K562 (cell line): ENCODE results near the gene CDH8. TPM values are rescaled to one million over a fixed set of nuclear protein-coding genes. Genes with fewer than 3 reads are reported as not detected.

Source experiments
- ARNT ChIP-seq, 2 experiments: fragments of 450-650 bp; IDR thresholded peaks; 2 replicates each; pipeline ENCODE4 v1.6.1; 2016; ENCODE audit warnings: mild to moderate bottlenecking in 1 of 2
- EP400 ChIP-seq: fragments of 450-650 bp; IDR thresholded peaks from 2 replicates; pipeline ENCODE4 v1.6.1; 2017; ENCODE audit warnings: antibody characterized with exemption, mild to moderate bottlenecking, moderate library complexity
- SAFB2 ChIP-seq: fragments of 200-400 bp; formaldehyde crosslinking; IDR thresholded peaks from 2 replicates; pipeline ENCODE4 v1.6.1; 2018; ENCODE audit warnings: borderline replicate concordance, low read length, low read depth, moderate library complexity; ENCODE audit not compliant: severe bottlenecking
- SPI1 ChIP-seq: IDR thresholded peaks from 2 replicates; pipeline ENCODE4 v1.6.1; 2011; ENCODE audit warnings: low read depth, low read length, control low read depth, borderline replicate concordance
- XRCC3 ChIP-seq: fragments of 450-650 bp; IDR thresholded peaks from 2 replicates; pipeline ENCODE4 v1.6.1; 2017; ENCODE audit warnings: mild to moderate bottlenecking, moderate library complexity
- ZBED1 ChIP-seq: IDR thresholded peaks from 2 replicates; pipeline ENCODE4 v1.6.1; 2014
- polyA plus RNA-seq, 8 experiments: library from polyadenylated mRNA; depleted of rRNA in 4 of 8; stranded (reverse) in 5 of 8; unstranded in 3 of 8; fragments of >200 nt; fragmentation: Nextera tagmentation in 2 of 8; fragmentation: Illumina TruSeq in 1 of 8; extraction: Ambion mirVana in 2 of 8; extraction: Trizol in 1 of 8; gene quantifications; 2 replicates each; pipeline versions ENCODE4 v1.2.1 to v1.2.3, GENCODE V29; 2011 to 2014; ENCODE audit warnings: inconsistent platforms in 1 of 8, missing spikeins in 1 of 8
- total RNA-seq, 7 experiments: library from RNA; depleted of rRNA in 6 of 7; stranded (reverse); fragments of >200 nt in 6 of 7; fragmentation: Illumina TruSeq in 2 of 7; extraction: Trizol in 2 of 7; gene quantifications; 2 replicates each; pipeline versions ENCODE4 v1.2.1 to v1.2.3, GENCODE V29; 2011 to 2021; ENCODE audit warnings: low replicate concordance in 1 of 7
- TF ChIP-seq, protein P1 (sequence below), 2 experiments: fragments of 450-650 bp; formaldehyde crosslinking in 1 of 2; IDR thresholded peaks; 2 replicates each; pipeline versions ENCODE4 v1.4.0 to v1.6.1; 2014 to 2020; ENCODE audit warnings: mild to moderate bottlenecking in 2 of 2, borderline replicate concordance in 1 of 2, low read depth in 1 of 2
- TF ChIP-seq, protein P2 (sequence below): fragments of 250-450 bp; sonication (Bioruptor Pico); IDR thresholded peaks from 2 replicates; pipeline ENCODE4 v1.4.0; 2020; ENCODE audit warnings: mild to moderate bottlenecking, moderate library complexity, borderline replicate concordance
- TF ChIP-seq, protein P3 (sequence below): sonication (generic); formaldehyde crosslinking; IDR thresholded peaks from 2 replicates; pipeline ENCODE4 v1.8.0; 2022; ENCODE audit warnings: missing genetic modification reagents, mild to moderate bottlenecking, borderline replicate concordance

CDH8 gene
- total and polyA plus RNA-seq, 9 of the 15 experiments (the other 6 are each of a cell fraction or from before 2014, with no cell fraction given), result 0.22 to 1.4 (median 0.42) TPM; not detected in 4

DNA sequence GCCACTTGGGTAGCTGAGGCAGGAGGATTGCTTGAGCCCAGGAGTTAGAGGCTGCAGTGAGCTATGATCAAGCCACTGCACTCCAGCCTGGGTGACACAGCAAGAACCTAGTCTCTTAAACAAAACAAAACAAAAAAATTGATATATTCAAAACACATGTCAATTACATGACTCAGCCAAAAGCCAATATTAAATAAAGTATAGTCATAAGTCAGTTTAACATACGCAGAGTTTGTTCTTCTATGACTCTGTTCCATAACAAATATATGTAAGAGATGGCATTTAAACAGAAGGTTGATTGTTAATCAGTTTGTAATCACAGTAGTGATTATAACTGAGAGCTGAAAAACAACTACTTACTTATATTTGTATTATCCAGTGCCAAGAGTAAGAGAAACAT is 106.5 kb downstream of the CDH8 start (continued):
- TF ChIP-seq, protein P1, sequence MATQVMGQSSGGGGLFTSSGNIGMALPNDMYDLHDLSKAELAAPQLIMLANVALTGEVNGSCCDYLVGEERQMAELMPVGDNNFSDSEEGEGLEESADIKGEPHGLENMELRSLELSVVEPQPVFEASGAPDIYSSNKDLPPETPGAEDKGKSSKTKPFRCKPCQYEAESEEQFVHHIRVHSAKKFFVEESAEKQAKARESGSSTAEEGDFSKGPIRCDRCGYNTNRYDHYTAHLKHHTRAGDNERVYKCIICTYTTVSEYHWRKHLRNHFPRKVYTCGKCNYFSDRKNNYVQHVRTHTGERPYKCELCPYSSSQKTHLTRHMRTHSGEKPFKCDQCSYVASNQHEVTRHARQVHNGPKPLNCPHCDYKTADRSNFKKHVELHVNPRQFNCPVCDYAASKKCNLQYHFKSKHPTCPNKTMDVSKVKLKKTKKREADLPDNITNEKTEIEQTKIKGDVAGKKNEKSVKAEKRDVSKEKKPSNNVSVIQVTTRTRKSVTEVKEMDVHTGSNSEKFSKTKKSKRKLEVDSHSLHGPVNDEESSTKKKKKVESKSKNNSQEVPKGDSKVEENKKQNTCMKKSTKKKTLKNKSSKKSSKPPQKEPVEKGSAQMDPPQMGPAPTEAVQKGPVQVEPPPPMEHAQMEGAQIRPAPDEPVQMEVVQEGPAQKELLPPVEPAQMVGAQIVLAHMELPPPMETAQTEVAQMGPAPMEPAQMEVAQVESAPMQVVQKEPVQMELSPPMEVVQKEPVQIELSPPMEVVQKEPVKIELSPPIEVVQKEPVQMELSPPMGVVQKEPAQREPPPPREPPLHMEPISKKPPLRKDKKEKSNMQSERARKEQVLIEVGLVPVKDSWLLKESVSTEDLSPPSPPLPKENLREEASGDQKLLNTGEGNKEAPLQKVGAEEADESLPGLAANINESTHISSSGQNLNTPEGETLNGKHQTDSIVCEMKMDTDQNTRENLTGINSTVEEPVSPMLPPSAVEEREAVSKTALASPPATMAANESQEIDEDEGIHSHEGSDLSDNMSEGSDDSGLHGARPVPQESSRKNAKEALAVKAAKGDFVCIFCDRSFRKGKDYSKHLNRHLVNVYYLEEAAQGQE (IDR thresholded peaks at IDR 0.05; ENCODE audit: borderline replicate concordance), result no peak
- TF ChIP-seq, protein P1 (CRISPR knock-in tag; IDR thresholded peaks at IDR 0.05; ENCODE audit: low read depth), result no peak
- TF ChIP-seq ZBED1 (no peak), ARNT (IDR thresholded peaks at IDR 0.05) (no peak), EP400 (no peak), XRCC3 (no peak), SPI1 (no peak), SAFB2 (no peak)
- TF ChIP-seq, protein P2, sequence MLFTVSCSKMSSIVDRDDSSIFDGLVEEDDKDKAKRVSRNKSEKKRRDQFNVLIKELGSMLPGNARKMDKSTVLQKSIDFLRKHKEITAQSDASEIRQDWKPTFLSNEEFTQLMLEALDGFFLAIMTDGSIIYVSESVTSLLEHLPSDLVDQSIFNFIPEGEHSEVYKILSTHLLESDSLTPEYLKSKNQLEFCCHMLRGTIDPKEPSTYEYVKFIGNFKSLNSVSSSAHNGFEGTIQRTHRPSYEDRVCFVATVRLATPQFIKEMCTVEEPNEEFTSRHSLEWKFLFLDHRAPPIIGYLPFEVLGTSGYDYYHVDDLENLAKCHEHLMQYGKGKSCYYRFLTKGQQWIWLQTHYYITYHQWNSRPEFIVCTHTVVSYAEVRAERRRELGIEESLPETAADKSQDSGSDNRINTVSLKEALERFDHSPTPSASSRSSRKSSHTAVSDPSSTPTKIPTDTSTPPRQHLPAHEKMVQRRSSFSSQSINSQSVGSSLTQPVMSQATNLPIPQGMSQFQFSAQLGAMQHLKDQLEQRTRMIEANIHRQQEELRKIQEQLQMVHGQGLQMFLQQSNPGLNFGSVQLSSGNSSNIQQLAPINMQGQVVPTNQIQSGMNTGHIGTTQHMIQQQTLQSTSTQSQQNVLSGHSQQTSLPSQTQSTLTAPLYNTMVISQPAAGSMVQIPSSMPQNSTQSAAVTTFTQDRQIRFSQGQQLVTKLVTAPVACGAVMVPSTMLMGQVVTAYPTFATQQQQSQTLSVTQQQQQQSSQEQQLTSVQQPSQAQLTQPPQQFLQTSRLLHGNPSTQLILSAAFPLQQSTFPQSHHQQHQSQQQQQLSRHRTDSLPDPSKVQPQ (CRISPR knock-in tag), result no peak
- TF ChIP-seq, protein P3, sequence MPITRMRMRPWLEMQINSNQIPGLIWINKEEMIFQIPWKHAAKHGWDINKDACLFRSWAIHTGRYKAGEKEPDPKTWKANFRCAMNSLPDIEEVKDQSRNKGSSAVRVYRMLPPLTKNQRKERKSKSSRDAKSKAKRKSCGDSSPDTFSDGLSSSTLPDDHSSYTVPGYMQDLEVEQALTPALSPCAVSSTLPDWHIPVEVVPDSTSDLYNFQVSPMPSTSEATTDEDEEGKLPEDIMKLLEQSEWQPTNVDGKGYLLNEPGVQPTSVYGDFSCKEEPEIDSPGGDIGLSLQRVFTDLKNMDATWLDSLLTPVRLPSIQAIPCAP (CRISPR knock-in tag), result no peak
